HG03066 (cell line): ENCODE data around the gene CUL2.
"Not testable (repeated sequence)": the region's sequence is repeated elsewhere in the genome, so short reads cannot be mapped to it uniquely, and the experiment has no call there.

Experiments used
- ATAC-seq: cut with Tn5 transposase; IDR thresholded peaks from one replicate; pipeline ENCODE4 v1.9.1; 2021; ENCODE audit warnings: low read depth; ENCODE audit not compliant: unreplicated experiment

CUL2 gene

GRCh38 chr10:35080261-35080660, 9.9 kb downstream of the CUL2 start:
- ATAC-seq: not testable (repeated sequence)

DNA sequence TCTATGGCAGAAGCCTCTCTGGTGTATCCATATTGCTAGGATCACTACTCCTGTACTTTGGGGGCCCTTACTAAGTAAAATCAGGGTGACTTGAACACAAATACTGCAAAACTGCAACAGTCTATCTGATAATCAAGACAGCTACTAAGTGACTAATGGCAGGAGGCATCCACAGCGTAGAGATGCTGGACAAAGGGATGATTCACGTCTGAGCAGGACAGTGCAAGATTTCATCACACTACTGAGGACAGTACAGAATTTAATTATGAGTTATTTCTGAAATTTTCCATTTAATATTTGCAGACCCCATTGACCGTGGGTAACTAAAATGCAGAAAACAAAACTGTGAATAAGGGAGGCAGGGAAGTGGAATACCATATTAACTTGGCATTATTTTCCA, 10.4 kb downstream of the CUL2 start:
- no peak for ATAC-seq

DNA sequence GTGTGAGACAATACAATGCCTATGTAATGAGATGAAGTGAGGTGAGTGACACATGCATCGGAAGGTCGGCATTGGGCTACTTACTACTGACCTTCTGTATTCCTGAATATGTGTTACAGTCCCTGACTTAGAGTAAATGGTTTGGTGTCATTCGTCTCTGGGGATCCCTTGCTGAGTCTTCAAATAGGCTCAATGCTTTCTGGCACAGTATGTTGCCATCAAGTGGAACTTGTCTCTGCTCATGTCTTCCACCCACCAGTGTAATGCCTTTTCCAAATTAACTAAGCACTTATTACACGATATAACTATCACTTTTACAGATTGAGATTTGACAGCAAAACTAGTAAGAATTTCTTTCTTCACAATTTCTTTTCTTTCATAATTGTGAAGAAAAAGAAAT, 10.9 kb downstream of the CUL2 start:
- no peak for ATAC-seq

- ATAC-seq: no peak
Measured at GRCh38 chr10:35075228-35075627, 14.9 kb downstream of the CUL2 start.

DNA sequence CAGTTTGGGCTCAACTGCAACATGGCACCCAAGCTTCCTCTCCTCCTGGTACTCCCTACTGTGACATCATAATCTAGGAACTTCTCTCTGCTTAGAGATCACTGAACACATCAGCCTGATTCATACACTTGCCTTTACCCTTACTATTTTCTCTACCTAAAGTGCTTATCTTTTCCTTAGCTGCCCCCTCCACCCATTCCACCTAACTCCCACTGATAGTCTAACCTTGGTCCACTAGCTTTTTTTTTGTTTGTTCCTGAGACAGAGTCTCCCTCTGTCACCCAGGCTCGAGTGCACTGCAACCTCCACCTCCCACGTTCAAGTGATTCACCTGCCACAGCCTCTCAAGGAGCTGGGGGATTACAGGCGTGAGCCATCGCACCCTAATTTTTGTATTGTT, 15.9 kb downstream of the CUL2 start:
- no peak for ATAC-seq

GRCh38 chr10:35070521-35070920, 19.6 kb downstream of the CUL2 start:
- ATAC-seq: no peak

DNA sequence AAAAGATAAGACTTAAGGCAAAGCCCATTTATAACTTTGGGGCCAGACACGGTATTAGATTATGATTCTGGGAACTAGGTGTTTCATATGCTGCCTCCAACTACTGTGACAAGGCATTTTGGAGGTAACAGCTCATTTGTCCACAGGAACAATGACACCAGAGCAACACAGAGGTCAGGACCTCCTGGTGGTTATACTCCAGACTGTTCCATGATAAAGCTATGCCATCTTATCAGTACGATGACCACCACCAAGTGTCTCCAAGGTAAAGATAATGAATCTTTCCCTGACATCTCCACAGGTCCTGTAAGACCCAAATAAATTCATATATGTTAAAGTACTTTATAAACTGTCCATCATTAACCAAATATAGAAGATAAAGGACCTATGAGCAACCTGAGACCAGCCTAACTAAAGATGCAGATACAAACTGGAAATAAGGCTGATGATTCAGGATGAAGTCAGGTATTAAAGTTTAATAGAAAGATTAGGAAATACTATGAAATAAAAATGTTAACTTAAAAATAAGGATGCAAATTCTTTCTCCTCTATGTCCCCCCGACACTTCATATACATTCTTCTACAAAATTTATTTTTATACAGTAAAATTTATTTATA, 26.2 kb downstream of the CUL2 start:
- ATAC-seq: no peak

GRCh38 chr10:35059481-35059880, 30.7 kb downstream of the CUL2 start:
- ATAC-seq: no peak

DNA sequence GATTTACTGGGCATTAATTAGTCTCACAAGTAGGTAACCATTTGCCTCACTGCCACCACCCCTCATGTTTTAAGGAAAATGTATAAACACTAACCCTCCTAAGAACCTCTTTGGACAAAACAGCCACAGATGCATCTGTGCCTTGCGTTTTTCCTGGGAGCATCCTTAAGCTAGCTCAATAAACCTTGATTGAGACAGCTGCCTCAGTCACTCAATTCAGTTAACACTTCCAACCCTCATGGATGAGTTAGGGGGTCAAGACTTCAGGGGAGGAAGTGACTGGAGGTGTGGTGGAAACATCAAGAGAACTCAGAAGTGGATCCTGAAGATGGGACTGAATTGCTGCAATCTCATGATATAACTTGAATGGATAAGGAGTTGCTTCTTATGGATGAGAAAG, 31.5 kb downstream of the CUL2 start:
- ATAC-seq: no peak

DNA sequence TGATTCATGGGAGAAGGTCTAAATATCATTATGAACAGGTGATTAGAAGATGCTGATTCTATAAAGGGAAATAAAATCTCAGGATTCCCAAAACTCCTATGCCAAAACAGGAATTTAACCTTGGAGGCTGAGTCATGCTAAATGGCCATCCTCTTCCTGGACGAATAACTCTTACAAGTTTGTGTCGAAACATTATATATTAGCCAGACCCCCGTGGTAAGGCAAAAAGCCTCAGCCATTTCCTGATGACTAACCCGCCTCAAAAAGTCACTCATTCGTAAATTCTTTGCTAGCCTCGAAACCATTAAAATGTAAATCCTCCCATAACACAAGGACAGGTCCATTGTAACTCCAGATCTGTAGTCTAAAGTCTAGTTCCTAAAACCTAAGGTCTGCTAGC, 32.0 kb downstream of the CUL2 start:
- no peak for ATAC-seq

DNA sequence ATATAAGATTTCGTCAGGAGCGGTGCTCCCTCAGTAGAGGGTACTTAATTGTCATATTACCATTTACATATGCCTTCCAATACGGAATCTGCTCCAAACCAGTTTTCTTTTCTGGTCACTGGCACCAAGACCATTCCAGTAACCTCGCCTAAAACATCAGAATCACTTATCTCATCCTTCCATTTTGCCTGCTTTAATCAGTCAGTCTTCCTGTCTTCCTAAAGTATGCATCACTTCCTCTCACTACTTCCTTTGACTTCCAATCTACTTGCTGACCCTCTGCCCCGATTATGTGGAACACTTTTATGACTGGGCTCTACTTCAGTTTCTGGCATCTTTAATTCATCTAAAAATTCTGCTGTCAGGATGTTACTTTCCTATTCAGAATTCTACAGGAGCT, 33.5 kb downstream of the CUL2 start:
- no peak for ATAC-seq

DNA sequence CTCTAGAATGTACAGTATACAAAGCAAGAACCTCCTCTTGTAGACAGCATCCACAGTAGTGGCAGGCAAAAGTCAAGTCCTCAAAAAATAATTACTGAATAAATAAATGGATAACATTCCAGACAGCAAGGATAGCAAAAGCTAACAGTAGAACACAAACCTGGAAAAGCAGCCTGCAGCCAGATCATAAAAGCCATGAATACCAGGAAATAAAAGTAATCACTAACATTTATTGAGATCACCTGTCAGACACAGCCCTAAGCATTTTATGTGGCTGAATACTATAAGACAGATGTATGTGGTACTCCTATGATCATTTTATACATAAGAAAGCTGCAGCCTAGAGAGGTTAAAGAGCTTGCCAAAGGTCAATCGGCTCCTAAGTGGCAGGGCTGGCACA, 34.0 kb downstream of the CUL2 start:
- ATAC-seq: no peak

DNA sequence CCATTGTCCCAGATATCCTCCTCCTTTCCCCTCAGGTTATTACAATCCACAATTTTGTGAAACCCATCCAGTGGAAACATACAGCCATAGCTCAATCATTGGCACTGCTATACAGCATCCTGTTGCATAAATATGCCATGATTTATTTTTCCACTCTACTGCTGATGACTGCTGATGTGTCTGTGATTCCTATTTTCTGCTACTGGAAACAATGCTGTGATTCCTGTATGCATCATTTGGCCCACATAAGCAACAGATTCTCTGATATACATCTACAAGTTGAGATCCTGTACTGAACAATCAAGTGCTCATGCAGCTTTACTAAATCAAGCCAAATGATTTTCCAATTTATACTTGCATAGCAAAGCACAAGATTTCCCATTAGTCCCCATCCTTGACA, 39.6 kb downstream of the CUL2 start:
- ATAC-seq: no peak

DNA sequence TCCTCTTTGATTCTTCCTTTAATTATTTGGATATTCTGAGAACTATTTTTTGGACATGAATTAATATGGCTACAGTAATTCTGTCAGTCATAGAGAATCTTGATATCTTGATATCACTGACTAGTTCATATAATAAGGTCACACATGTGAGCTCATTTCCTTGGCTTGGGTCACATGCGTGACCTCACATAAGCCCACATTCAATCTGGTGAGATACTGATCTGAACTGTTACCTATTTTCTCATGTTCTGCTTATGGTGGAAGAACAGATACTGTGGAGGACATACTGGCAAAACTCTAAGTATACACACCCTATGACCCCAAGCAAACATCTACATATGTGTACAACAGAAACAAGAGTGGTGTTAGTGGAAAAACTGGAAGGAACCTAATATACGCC, 44.1 kb downstream of the CUL2 start:
- ATAC-seq: no peak

GRCh38 chr10:35045275-35045674, 44.9 kb downstream of the CUL2 start:
- not testable (repeated sequence) for ATAC-seq

DNA sequence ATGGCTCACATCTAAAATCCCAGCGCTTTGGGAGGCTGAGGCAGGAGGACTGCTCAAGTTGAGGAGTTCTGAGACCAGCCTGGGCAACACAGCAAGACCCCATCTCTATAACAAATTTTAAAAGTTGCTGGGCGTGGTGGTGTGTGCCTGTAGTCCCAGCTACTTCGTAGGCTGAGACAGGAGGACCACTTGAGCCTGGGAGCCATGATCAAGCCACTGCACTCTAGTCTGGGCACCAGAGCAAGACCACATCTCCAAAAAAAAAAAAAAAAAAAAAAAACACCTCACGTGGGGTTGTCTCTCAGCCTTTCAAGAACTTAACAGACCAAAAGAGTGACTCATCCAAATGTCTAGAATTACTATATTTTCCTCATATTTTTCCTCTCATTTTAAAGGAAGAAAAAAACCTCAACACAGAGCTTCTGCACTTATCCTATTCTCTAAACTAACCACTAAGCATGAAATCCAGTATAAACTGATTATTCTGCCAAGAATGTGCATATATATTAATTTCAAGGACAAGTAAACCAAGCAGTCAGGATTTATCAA, 46.3 kb downstream of the CUL2 start:
- ATAC-seq: no peak

DNA sequence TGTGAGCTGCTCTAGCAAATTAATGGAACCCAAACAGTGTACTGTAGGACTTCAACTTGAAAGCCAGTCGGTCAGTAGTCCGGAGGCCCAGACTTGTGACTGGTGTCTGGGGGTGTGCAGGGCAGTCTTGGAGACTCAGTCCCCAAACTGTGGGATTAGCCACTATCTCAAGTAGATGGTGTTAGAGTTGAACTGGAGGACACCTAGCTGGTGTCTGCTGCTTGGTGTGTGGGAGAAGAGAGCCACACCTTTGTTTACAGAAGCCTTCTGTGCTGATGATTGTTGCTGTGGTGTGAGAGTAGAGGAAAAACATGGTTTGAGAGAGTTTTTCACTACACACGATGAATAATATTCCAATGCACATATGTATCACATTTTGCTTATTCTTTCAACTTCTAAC, 47.4 kb downstream of the CUL2 start:
- no peak for ATAC-seq

GRCh38 chr10:35041502-35041879, 48.6 kb downstream of the CUL2 start:
- ATAC-seq: no peak

GRCh38 chr10:35040760-35041501, 49.2 kb downstream of the CUL2 start:
- ATAC-seq: no peak

DNA sequence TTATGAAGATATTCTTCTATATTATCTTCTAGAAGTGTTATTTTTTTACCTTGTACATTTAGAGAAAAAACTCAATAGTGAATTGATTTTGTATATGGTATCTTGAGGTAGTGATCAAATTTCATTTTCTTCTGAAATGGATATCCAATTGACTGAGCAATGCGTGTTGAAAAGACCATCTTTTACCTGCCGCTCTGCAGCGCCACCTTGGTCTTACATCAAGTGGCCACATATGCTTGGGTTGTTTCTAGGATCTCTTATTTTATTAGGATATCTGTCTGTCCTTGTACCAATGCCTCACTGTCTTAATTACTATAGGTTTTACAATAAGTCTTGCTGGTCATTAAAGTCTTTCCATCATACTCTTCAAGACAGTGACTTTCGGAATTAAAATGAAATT, 53.0 kb downstream of the CUL2 start:
- no peak for ATAC-seq

- ATAC-seq: no peak
Measured at GRCh38 chr10:35035606-35036005, 54.5 kb downstream of the CUL2 start.

DNA sequence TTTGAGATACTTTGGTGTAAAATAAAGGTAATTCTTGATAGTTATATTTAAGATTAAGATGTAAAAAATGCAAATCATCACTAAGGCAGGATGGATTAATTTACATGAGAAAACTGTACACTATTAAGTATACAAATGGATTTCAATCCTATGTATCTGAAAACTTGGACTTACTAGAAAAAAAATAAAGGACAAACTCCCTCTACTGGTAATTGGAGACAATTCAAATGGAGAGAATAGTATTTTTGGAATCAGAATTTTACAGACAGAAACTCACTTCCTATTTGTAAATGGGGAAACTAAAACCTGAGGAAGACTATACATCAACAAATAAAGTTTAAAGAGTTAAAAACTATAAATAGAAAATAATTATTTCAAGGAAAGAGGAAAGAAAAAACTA, 62.6 kb downstream of the CUL2 start:
- ATAC-seq: no peak
